22Rv1 (cell line): ENCODE results near the gene LZTR1.

Experiments
- ZFX ChIP-seq: fragments of 450-650 bp; IDR thresholded peaks from 2 replicates; pipeline ENCODE4 v1.6.1; 2017; ENCODE audit warnings: antibody characterized with exemption, borderline replicate concordance
- TF ChIP-seq, protein P1 (sequence below): fragments of 450-650 bp; IDR thresholded peaks from 2 replicates; pipeline ENCODE4 v1.5.1; 2017; ENCODE audit warnings: mild to moderate bottlenecking

DNA sequence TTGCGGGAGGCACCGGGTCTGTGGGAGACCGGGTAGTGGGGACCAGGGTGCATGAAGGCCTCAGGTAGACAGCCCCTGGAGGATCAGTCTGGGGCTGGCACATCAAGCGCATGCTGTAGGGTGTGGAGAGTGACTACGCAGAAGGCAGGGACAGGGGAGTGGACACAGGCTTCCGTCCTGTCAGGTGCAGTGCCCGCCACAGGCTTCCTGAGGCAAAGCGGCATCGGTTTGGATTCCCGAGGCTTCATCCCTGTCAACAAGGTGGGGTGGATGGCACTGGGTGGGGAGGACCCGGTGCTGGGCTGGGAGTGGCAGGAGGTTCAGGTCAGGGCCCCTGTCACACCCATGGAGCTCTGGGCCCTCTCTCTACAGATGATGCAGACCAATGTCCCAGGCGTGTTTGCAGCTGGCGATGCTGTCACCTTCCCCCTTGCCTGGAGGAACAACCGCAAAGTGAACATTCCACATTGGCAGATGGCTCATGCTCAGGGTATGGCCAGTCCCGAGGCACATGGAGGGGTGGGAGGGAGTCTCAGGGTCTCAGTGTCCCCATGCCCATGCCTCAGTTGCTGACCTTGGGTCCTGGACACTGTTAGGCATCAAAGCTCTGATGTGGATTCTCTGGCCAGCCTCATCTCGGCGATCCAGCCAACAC lies 4.5 kb upstream of the LZTR1 start:
- TF ChIP-seq, protein P1, sequence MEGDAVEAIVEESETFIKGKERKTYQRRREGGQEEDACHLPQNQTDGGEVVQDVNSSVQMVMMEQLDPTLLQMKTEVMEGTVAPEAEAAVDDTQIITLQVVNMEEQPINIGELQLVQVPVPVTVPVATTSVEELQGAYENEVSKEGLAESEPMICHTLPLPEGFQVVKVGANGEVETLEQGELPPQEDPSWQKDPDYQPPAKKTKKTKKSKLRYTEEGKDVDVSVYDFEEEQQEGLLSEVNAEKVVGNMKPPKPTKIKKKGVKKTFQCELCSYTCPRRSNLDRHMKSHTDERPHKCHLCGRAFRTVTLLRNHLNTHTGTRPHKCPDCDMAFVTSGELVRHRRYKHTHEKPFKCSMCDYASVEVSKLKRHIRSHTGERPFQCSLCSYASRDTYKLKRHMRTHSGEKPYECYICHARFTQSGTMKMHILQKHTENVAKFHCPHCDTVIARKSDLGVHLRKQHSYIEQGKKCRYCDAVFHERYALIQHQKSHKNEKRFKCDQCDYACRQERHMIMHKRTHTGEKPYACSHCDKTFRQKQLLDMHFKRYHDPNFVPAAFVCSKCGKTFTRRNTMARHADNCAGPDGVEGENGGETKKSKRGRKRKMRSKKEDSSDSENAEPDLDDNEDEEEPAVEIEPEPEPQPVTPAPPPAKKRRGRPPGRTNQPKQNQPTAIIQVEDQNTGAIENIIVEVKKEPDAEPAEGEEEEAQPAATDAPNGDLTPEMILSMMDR, result no peak
- TF ChIP-seq ZFX, result no peak
